ENCODE data around the gene PARD3B. TPM values are rescaled to one million over a fixed set of nuclear protein-coding genes. Genes with fewer than 3 reads are reported as not detected.

PARD3B gene
- total RNA-seq, 2 donors from 2014 or later = 15.0 to 17.8 TPM

DNA sequence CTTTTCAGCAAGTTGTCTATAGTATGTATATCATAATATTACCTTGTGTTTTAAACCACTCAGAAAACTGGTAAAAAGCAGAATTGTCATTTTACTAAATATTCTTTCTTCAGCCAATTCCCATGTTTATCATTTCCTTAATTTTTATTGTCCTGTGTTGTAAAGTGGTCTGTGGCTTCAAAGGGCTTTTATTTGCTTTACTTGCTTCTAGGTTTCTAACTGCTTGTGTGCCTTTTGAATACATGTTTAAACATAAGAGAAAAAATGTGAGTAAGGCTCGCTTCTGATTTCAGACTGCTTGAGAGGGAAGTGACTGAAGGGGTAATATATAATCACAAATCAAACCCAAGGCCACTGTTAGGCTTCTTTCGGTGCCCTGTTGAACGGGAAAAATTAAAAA, 729.5 kb downstream of the PARD3B start:
- Histone ChIP-seq H3K27ac (no peak overlapping the region), H3K4me1 (no peaks in the 10 kb centered on the region), H3K9me3 (no peaks in the 10 kb centered on the region), H3K36me3 (replicated peaks in 1 of 2; ENCODE audit: insufficient read depth in 1 of 2, low read depth in 2 of 2) (no peaks in the 10 kb centered on the region), H3K4me3 (no peak overlapping the region), H3K27me3 (no peaks in the 10 kb centered on the region)
- 28 to 37% methylated on average over 3 of the region's 3 CpGs for WGBS, 2 donors
- DNase-seq = no peak
- intact Hi-C loops (cut with DNase I) = no loop called here
- ATAC-seq = no peak
- TF ChIP-seq CTCF (IDR thresholded peaks at IDR 0.05) = no peak
- no peak for TF ChIP-seq POLR2A (IDR thresholded peaks at IDR 0.05)

DNA sequence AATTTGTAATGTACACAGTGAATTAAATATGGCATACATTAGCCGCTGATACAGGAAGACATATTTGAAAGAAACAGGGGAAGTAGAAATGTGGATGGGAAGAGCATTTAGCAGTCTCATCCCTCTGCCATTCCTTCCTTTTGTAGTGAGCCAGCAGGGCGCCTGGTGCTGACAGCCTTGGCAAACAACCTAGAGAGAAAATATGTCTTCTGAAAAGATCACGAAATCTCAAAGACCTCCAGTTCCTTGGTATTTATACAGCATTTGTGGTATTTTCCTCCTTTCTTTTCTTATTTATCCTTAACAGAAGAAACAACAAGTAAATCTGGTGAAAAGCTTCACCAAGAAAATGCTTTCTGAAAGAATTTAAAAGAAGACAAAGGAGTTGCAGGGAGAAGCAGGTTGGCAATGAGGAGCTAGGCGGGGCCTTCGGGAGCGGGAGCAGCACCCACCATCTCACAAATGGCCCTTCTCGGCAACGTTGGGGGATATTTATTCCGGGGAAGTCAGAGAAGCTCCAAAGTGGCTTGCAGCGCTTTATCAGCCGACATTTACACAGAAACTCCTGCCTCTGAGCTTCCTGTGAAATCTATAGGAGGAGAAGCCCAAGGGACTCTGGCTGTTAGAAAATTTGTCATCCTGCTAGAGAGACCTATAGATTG, 731.0 kb downstream of the PARD3B start:
- Histone ChIP-seq H3K4me3 (no peak overlapping the region), H3K27ac (no peak overlapping the region), H3K27me3 (no peaks in the 10 kb centered on the region), H3K9me3 (no peaks in the 10 kb centered on the region), H3K36me3 (replicated peaks in 1 of 2; ENCODE audit: insufficient read depth in 1 of 2, low read depth in 2 of 2) (no peaks in the 10 kb centered on the region), H3K4me1 (no peaks in the 10 kb centered on the region)
- ATAC-seq (no peak), DNase-seq (no peak)
- TF ChIP-seq CTCF (IDR thresholded peaks at IDR 0.05) (no peak), POLR2A (IDR thresholded peaks at IDR 0.05) (no peak)
- intact Hi-C loops (cut with DNase I) = no loop called here
- WGBS, 2 donors = 91 to 93% methylated on average over 11 of the region's 11 CpGs

- 68 to 74% methylated on average over 5 of the region's 5 CpGs for WGBS, 2 donors
- no peaks in the 10 kb centered on the region for H3K4me1 ChIP-seq
- DNase-seq (no peak), ATAC-seq (no peak)
- no peaks in the 10 kb centered on the region for H3K27me3 ChIP-seq
- intact Hi-C loops (cut with DNase I) = no loop called here
- no peaks in the 10 kb centered on the region for H3K9me3 ChIP-seq
- H3K4me3 ChIP-seq = no peak overlapping the region
- no peak overlapping the region for H3K27ac ChIP-seq
- no peak for TF ChIP-seq POLR2A (IDR thresholded peaks at IDR 0.05)
- no peak for TF ChIP-seq CTCF (IDR thresholded peaks at IDR 0.05)
- no peaks in the 10 kb centered on the region for H3K36me3 ChIP-seq (replicated peaks in 1 of 2; ENCODE audit: insufficient read depth in 1 of 2, low read depth in 2 of 2)
These were observed 735.4 kb downstream of the PARD3B start for GRCh38 chr2:205280596-205281236.

DNA sequence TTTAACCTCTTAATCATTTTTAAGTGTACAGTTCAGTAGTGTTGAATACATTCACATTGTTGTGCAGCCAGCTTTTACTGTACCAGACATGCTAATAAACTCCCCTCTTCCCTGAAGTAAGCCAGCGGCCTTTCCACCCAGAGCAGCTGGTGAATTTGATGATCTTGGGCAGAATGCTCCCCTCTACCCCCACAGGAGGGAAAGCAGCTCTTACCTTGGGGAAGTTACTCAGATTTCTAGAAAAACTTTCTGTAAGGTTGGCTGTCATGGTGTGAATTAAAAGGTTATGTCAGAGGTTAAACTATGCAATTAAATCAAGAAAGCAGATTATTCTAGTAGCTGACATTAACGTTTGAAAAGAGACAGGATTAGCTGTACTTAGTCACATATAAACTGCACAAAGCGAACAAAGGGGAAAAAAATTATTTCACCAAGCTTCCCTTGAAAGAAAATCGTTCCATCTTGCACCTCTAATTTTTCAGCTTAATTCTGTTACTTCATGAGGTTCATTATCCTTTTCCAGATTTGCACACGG, 738.5 kb downstream of the PARD3B start:
- DNase-seq (no peak), ATAC-seq (no peak)
- H3K27me3 ChIP-seq = no peaks in the 10 kb centered on the region
- H3K36me3 ChIP-seq (replicated peaks in 1 of 2; ENCODE audit: insufficient read depth in 1 of 2, low read depth in 2 of 2) = no peaks in the 10 kb centered on the region
- WGBS, 2 donors = 80 to 81% methylated on average over 5 of the region's 5 CpGs
- H3K9me3 ChIP-seq = no peaks in the 10 kb centered on the region
- no peaks in the 10 kb centered on the region for H3K4me1 ChIP-seq
- no peak for TF ChIP-seq POLR2A (IDR thresholded peaks at IDR 0.05)
- no peak for TF ChIP-seq CTCF (IDR thresholded peaks at IDR 0.05)
- intact Hi-C loops (cut with DNase I) = no loop called here
- no peak overlapping the region for H3K27ac ChIP-seq
- H3K4me3 ChIP-seq = no peak overlapping the region
